Panc1 (cell line): ENCODE data around the gene CCDC89. TPM values are rescaled to one million over a fixed set of nuclear protein-coding genes. Genes with fewer than 3 reads are reported as not detected.
"Not testable (repeated sequence)": the region's sequence is repeated elsewhere in the genome, so short reads cannot be mapped to it uniquely, and the experiment has no call there.

Experiments used
- ATAC-seq: fragments of 200-7000 bp; cut with Tn5 transposase; 2 replicates; pipeline ENCODE4 v1.9.1; 2020; ENCODE audit warnings: mild to moderate bottlenecking, moderate library complexity
- BruUV-seq: library from RNA; stranded (reverse); fragments of 400-500 nt; replicated peaks from 2 replicates; lab custom pipeline; 2021; lab: Mats Ljungman, UMichigan
- CTCF ChIA-PET: fragments of 300-600 bp; sonication (Branson Sonifier 250); formaldehyde crosslinking; loops from one replicate; lab custom pipeline; 2022; ENCODE audit warnings: antibody characterized with exemption; lab: Charles Lee
- POLR2A ChIA-PET: fragments of 300-600 bp; sonication (Branson Sonifier 250); formaldehyde crosslinking; loops from one replicate; lab custom pipeline; 2022; ENCODE audit warnings: antibody characterized with exemption; lab: Charles Lee
- DNase-seq: peaks from one replicate; pipeline ENCODE4 v3.0.0-alpha.2; 2010; ENCODE audit warnings: low read depth, low spot score
- H3K27ac ChIP-seq: 2 replicates; pipeline ENCODE4 v1.5.1; 2011; ENCODE audit warnings: mild to moderate bottlenecking, low read length, inconsistent platforms
- H3K27me3 ChIP-seq: fragments of 200-500 bp; sonication (Bioruptor generic); 2 replicates; pipeline ENCODE4 v1.6.0; 2014; ENCODE audit warnings: low read length, inconsistent platforms; ENCODE audit not compliant: control insufficient read depth, insufficient read depth
- H3K36me3 ChIP-seq: fragments of 200-500 bp; sonication (Bioruptor generic); 2 replicates; pipeline ENCODE4 v1.5.1; 2014; ENCODE audit warnings: inconsistent platforms, mild to moderate bottlenecking, low read length, moderate library complexity; ENCODE audit not compliant: control insufficient read depth, insufficient read depth
- H3K4me1 ChIP-seq: 2 replicates; pipeline ENCODE4 v1.5.1; 2011; ENCODE audit warnings: inconsistent platforms, mild to moderate bottlenecking, low read length, moderate library complexity; ENCODE audit not compliant: control insufficient read depth, insufficient read depth
- H3K4me3 ChIP-seq, 2 experiments: 2 replicates each; pipeline ENCODE4 v1.5.1; 2011 to 2012; ENCODE audit warnings: low read depth in 2 of 2, low read length in 2 of 2, mild to moderate bottlenecking in 2 of 2, inconsistent platforms in 1 of 2, moderate library complexity in 1 of 2
- H3K9me3 ChIP-seq: fragments of 200-500 bp; sonication (Bioruptor generic); 2 replicates; pipeline ENCODE4 v1.5.1; 2014; ENCODE audit warnings: low read depth, mild to moderate bottlenecking, inconsistent platforms, low read length, moderate library complexity; ENCODE audit not compliant: control insufficient read depth, insufficient read depth
- CTCF ChIP-seq: fragments of 450-650 bp; IDR thresholded peaks from 2 replicates; pipeline ENCODE4 v1.5.1; 2017; ENCODE audit warnings: mild to moderate bottlenecking
- POLR2AphosphoS5 ChIP-seq: IDR thresholded peaks from 2 replicates; pipeline ENCODE4 v1.6.1; 2012; ENCODE audit warnings: mild to moderate bottlenecking, low read depth, low read length, moderate library complexity
- REST ChIP-seq, 2 experiments: IDR thresholded peaks; 2 replicates each; pipeline ENCODE4 v1.6.1; 2011 to 2012; ENCODE audit warnings: low read depth in 2 of 2, control low read depth in 1 of 2, low read length in 1 of 2, mild to moderate bottlenecking in 1 of 2, moderate library complexity in 1 of 2; ENCODE audit not compliant: insufficient read depth in 1 of 2
- SIN3A ChIP-seq: IDR thresholded peaks from 2 replicates; pipeline ENCODE4 v1.6.1; 2012; ENCODE audit warnings: low read depth, mild to moderate bottlenecking, low read length, moderate library complexity, borderline replicate concordance; ENCODE audit not compliant: insufficient read depth
- TCF7L2 ChIP-seq: IDR thresholded peaks from 2 replicates; pipeline ENCODE4 v1.6.1; 2011; ENCODE audit warnings: mild to moderate bottlenecking, low read depth, low read length, inconsistent platforms
- in situ Hi-C: cut with HindIII; loops from 2 replicates; pipeline ENCODE4 v1.10.0; 2016; ENCODE audit warnings: low sequenced_read_pairs, low pct_unique_long_range_greater_than_20kb
- intact Hi-C: fragments of 100-400 bp; cut with micrococcal nuclease; formaldehyde crosslinking; loops from one replicate; pipeline ENCODE4 v1.10.0; 2022; ENCODE audit not compliant: unreplicated experiment
- total RNA-seq: library from RNA; stranded (reverse); gene quantifications from one replicate; pipeline ENCODE4 v1.2.1, GENCODE V29; 2021; ENCODE audit not compliant: unreplicated experiment

The CCDC89 gene
- total RNA-seq, 1 experiment from 2014 or later, result 1.7 TPM

- ATAC-seq (no peak), DNase-seq (no peak)
- no peak for TF ChIP-seq TCF7L2
- TF ChIP-seq REST (IDR thresholded peaks at IDR 0.05; ENCODE audit: insufficient read depth in 1 of 2, low read depth in 2 of 2, low read length in 1 of 2), result no peak
- TF ChIP-seq POLR2AphosphoS5, result no peak
- no peak for TF ChIP-seq SIN3A
- TF ChIP-seq CTCF, result no peak
- CTCF ChIA-PET, result no interaction called here
- in situ Hi-C loops, result no loop called here
- no TSS peak for BruUV-seq
- H3K36me3 ChIP-seq, result no peaks in the 10 kb centered on the region
- intact Hi-C loops, result no loop called here
- POLR2A ChIA-PET, result no interaction called here
- no peaks in the 10 kb centered on the region; the same call in 1 of the 2 replicates for H3K4me1 ChIP-seq
- no peak overlapping the region for H3K4me3 ChIP-seq
- H3K27me3 ChIP-seq, result no peaks in the 10 kb centered on the region
- no peak overlapping the region for H3K27ac ChIP-seq
- H3K9me3 ChIP-seq, result no peaks in the 10 kb centered on the region
Observed at GRCh38 chr11:85672105-85672902, 13.7 kb downstream of the CCDC89 start.

GRCh38 chr11:85670949-85671663 is 14.9 kb downstream of the CCDC89 start:
- in situ Hi-C loops, intact Hi-C loops, DNase-seq, H3K27ac ChIP-seq, POLR2A ChIA-PET, H3K4me1 ChIP-seq, H3K36me3 ChIP-seq, H3K27me3 ChIP-seq, H3K4me3 ChIP-seq, BruUV-seq, CTCF ChIA-PET, H3K9me3 ChIP-seq, ATAC-seq: not testable (repeated sequence)

GRCh38 chr11:85668157-85668556 is 17.8 kb downstream of the CCDC89 start:
- Histone ChIP-seq H3K27me3 (no peaks in the 10 kb centered on the region), H3K36me3 (no peaks in the 10 kb centered on the region; the same call in 1 of the 2 replicates), H3K4me1 (peaks cover 13% of the 10 kb centered on the region), H3K27ac (no peak overlapping the region), H3K4me3 (no peak overlapping the region), H3K9me3 (no peaks in the 10 kb centered on the region)
- POLR2A ChIA-PET, result no interaction called here
- DNase-seq, result no peak
- intact Hi-C loops, result no loop called here
- CTCF ChIA-PET, result no interaction called here
- ATAC-seq, result no peak
- no TSS peak for BruUV-seq
- TF ChIP-seq TCF7L2, result no peak
- no peak for TF ChIP-seq POLR2AphosphoS5
- TF ChIP-seq REST (IDR thresholded peaks at IDR 0.05; ENCODE audit: insufficient read depth in 1 of 2, low read depth in 2 of 2, low read length in 1 of 2), result no peak
- TF ChIP-seq CTCF, result no peak
- in situ Hi-C loops, result no loop called here
